Prostate gland (tissue), 2 donors: ENCODE results near the gene FASLG. TPM values are rescaled to one million over a fixed set of nuclear protein-coding genes. Genes with fewer than 3 reads are reported as not detected.

Source experiments
- DNase-seq: peaks from one replicate; pipeline ENCODE4 v3.0.0-alpha.2; 2019; ENCODE audit warnings: low spot score
- H3K27ac ChIP-seq, 2 donors: fragments of 200-600 bp; sonication (generic); 2 replicates each; pipeline ENCODE4 v1.5.1; 2017 to 2019
- H3K27me3 ChIP-seq: fragments of 200-600 bp; sonication (generic); replicated peaks from 2 replicates; pipeline ENCODE4 v1.5.1; 2019; ENCODE audit not compliant: insufficient read depth
- H3K36me3 ChIP-seq, 2 donors: fragments of 200-600 bp; sonication (generic); 1 replicate in 1 of 2; 2 replicates in 1 of 2; pipeline versions ENCODE4 v1.5.1 to v1.8.1; 2017 to 2019
- H3K4me1 ChIP-seq: fragments of 200-600 bp; sonication (generic); replicated peaks from 2 replicates; pipeline ENCODE4 v1.5.1; 2019
- H3K4me3 ChIP-seq, 2 donors: fragments of 200-600 bp; sonication (generic); 2 replicates each; pipeline ENCODE4 v1.5.1; 2017 to 2019
- H3K9me3 ChIP-seq: fragments of 200-600 bp; sonication (generic); 2 replicates; pipeline ENCODE4 v1.5.1; 2017
- POLR2A ChIP-seq: fragments of 450-650 bp; IDR thresholded peaks from one replicate; pipeline ENCODE4 v1.6.1; 2016; ENCODE audit warnings: antibody characterized with exemption, mild to moderate bottlenecking
- POLR2AphosphoS5 ChIP-seq: sonication (generic); formaldehyde crosslinking; IDR thresholded peaks from one replicate; pipeline ENCODE4 v1.6.1; 2017; ENCODE audit warnings: antibody characterized with exemption
- WGBS: methylation state at CpG from one replicate; pipeline ENCODE4 v1.1.5; 2018; 5-methylcytosine and 5-hydroxymethylcytosine counted together
- intact Hi-C: fragments of 100-400 bp; cut with DNase I; formaldehyde crosslinking; loops from one replicate; pipeline ENCODE4 v1.14.2; 2022
- total RNA-seq, 2 donors: library from RNA; depleted of rRNA; stranded (reverse); fragments of >200 nt; gene quantifications; one replicate each; pipeline ENCODE4 v1.1.0, GENCODE V29; 2016
- TF ChIP-seq, protein P1 (sequence below), 4 experiments: fragments of 200-600 bp in 2 of 4; fragments of 450-650 bp in 2 of 4; sonication (generic) in 2 of 4; IDR thresholded peaks; 1 replicate in 3 of 4; 2 replicates in 1 of 4; pipeline ENCODE4 v1.5.1; 2016 to 2019; ENCODE audit warnings: antibody characterized with exemption in 4 of 4, mild to moderate bottlenecking in 2 of 4, moderate library complexity in 2 of 4

FASLG gene, protein sequence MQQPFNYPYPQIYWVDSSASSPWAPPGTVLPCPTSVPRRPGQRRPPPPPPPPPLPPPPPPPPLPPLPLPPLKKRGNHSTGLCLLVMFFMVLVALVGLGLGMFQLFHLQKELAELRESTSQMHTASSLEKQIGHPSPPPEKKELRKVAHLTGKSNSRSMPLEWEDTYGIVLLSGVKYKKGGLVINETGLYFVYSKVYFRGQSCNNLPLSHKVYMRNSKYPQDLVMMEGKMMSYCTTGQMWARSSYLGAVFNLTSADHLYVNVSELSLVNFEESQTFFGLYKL
- not detected for total RNA-seq

GRCh38 chr1:172658871-172659453, at the start of gene FASLG:
TSS of gene FASLG (plus strand) at chr1:172659103. CDS start at chr1:172659202, 99 bp downstream.
- Histone ChIP-seq H3K4me3 (no peak within 1 kb of the TSS), H3K27ac (no peak within 1 kb of the TSS), H3K9me3 (no peaks in the 10 kb centered on the region), H3K36me3 (no peaks in the 10 kb centered on the region), H3K27me3 (no peaks in the 10 kb centered on the region), H3K4me1 (no peaks in the 10 kb centered on the region)
- 95% methylated on average over 11 of the region's 11 CpGs for WGBS
- TF ChIP-seq POLR2AphosphoS5, result no peak
- TF ChIP-seq POLR2A, result no peak
- TF ChIP-seq, protein P1, sequence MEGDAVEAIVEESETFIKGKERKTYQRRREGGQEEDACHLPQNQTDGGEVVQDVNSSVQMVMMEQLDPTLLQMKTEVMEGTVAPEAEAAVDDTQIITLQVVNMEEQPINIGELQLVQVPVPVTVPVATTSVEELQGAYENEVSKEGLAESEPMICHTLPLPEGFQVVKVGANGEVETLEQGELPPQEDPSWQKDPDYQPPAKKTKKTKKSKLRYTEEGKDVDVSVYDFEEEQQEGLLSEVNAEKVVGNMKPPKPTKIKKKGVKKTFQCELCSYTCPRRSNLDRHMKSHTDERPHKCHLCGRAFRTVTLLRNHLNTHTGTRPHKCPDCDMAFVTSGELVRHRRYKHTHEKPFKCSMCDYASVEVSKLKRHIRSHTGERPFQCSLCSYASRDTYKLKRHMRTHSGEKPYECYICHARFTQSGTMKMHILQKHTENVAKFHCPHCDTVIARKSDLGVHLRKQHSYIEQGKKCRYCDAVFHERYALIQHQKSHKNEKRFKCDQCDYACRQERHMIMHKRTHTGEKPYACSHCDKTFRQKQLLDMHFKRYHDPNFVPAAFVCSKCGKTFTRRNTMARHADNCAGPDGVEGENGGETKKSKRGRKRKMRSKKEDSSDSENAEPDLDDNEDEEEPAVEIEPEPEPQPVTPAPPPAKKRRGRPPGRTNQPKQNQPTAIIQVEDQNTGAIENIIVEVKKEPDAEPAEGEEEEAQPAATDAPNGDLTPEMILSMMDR (IDR thresholded peaks at IDR 0.05), result no peak
- no peak for DNase-seq
- intact Hi-C loops, result no loop called here

DNA sequence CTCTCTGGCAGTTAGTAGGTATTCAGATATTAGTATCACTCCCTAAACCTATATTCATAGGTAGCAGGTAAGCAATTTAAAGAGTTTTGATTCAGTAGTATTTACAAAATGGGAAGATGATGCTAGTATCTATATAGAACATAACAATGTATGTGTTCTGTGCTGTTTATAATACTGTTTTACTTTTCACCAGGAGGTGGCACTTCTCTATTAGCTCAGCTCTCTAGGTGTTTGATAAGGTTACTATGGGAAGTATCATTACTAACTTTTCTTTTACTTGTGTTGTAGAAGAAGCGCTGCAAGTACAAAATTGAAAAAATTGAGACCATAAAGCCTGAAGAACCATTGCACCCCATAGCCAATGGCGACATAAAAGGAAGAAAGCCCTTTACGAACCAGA, 49.4 kb upstream of the FASLG start:
- Histone ChIP-seq H3K4me1 (no peaks in the 10 kb centered on the region), H3K9me3 (no peaks in the 10 kb centered on the region), H3K27me3 (no peaks in the 10 kb centered on the region), H3K4me3 (no peak overlapping the region), H3K36me3 (no peaks in the 10 kb centered on the region), H3K27ac (no peak overlapping the region)
- intact Hi-C loops, result no loop called here
- no peak for TF ChIP-seq POLR2A
- TF ChIP-seq, protein P1 (IDR thresholded peaks at IDR 0.05), result peak in 1 of 4 experiments; percentile 16
- no peak for DNase-seq
- 95% methylated on average over 3 of the region's 3 CpGs for WGBS

DNA sequence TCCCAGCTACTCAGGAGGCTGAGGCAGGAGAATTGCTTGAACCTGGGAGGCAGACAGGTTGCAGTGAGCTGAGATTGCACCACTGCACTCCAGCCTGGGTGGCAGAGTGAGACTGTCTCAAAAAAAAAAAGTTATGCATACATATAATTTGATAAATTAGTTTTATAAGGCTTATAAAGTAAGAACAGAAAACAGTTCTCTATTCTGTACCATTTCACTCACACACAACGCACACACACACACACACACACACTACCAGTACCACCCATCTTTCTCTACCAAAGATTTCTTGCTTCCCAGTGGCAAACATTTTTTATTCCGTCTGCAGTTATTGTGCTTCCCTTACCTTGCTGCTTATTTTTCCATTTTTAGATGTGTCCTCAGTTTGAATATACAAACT, 46.4 kb upstream of the FASLG start:
- TF ChIP-seq, protein P1 (IDR thresholded peaks at IDR 0.05), result no peak
- TF ChIP-seq POLR2AphosphoS5 (no peak), POLR2A (no peak)
- no peak for DNase-seq
- no peaks in the 10 kb centered on the region for H3K4me1 ChIP-seq
- H3K36me3 ChIP-seq, result no peaks in the 10 kb centered on the region
- H3K9me3 ChIP-seq, result no peaks in the 10 kb centered on the region
- no peak overlapping the region for H3K4me3 ChIP-seq
- no peaks in the 10 kb centered on the region for H3K27me3 ChIP-seq
- intact Hi-C loops, result no loop called here
- WGBS, result 93% methylated on average over 2 of the region's 2 CpGs
- no peak overlapping the region for H3K27ac ChIP-seq

- TF ChIP-seq, protein P1 (IDR thresholded peaks at IDR 0.05), result no peak
- TF ChIP-seq POLR2AphosphoS5, result no peak
- TF ChIP-seq POLR2A, result no peak
- Histone ChIP-seq H3K36me3 (no peaks in the 10 kb centered on the region), H3K4me1 (no peaks in the 10 kb centered on the region), H3K27me3 (no peaks in the 10 kb centered on the region), H3K4me3 (no peak overlapping the region), H3K9me3 (no peaks in the 10 kb centered on the region), H3K27ac (no peak overlapping the region)
- no peak for DNase-seq
- 88% methylated on average over 2 of the region's 2 CpGs for WGBS
- intact Hi-C loops, result no loop called here
Measured at GRCh38 chr1:172613294-172613693, 45.6 kb upstream of the FASLG start.

DNA sequence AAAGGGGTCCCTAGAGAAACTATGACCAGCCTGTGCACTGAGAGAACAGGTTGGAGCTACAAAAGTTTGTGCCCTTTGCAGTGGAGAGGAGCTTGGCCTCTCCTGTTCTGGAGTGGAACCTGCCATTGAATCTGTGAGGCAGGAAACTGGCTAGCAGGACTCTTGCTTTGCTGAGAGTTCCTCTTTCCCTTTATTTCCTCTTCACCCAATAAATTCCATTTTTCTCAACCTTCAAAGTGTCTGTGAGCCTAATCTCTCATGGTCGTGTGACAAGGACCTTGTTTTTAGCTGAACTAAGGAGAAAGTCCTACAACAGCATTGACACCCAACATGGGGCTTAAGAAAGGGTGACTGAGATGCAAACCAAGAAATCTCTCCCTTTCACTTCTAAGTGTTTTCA, 42.7 kb upstream of the FASLG start:
- no peaks in the 10 kb centered on the region for H3K36me3 ChIP-seq
- WGBS, result 67% methylated on average over 1 of the region's 1 CpG

More for the DNA sequence above, 42.7 kb upstream of the FASLG start:
- TF ChIP-seq POLR2A, result no peak
- TF ChIP-seq, protein P1 (IDR thresholded peaks at IDR 0.05), result no peak
- TF ChIP-seq POLR2AphosphoS5, result no peak
- intact Hi-C loops, result no loop called here
- Histone ChIP-seq H3K4me3 (no peak overlapping the region), H3K4me1 (no peaks in the 10 kb centered on the region), H3K27ac (no peak overlapping the region), H3K9me3 (no peaks in the 10 kb centered on the region), H3K27me3 (no peaks in the 10 kb centered on the region)
- DNase-seq, result no peak
